Chondrocyte (in vitro differentiated cells): ENCODE data around the gene NIT1. TPM values are rescaled to one million over a fixed set of nuclear protein-coding genes. Genes with fewer than 3 reads are reported as not detected.

Source experiments
- DNase-seq: peaks from one replicate; pipeline ENCODE4 v3.0.0; 2021; ENCODE audit warnings: mixed read lengths, low spot score
- H3K27ac Mint-ChIP-seq: one replicate; pipeline ENCODE4 v1.8.0; 2021; ENCODE audit warnings: mild to moderate bottlenecking, moderate library complexity, mixed read lengths; ENCODE audit not compliant: unreplicated experiment
- H3K27me3 Mint-ChIP-seq: 2 replicates; pipeline ENCODE4 v1.8.0; 2021; ENCODE audit warnings: low read depth, mixed read lengths
- H3K36me3 Mint-ChIP-seq: 2 replicates; pipeline ENCODE4 v1.8.0; 2021; ENCODE audit warnings: low read depth, mixed read lengths
- H3K4me1 Mint-ChIP-seq: 2 replicates; pipeline ENCODE4 v1.8.0; 2021; ENCODE audit warnings: low read depth, mild to moderate bottlenecking, mixed read lengths
- H3K4me3 Mint-ChIP-seq: one replicate; pipeline ENCODE4 v1.8.0; 2021; ENCODE audit warnings: mild to moderate bottlenecking, moderate library complexity, mixed read lengths; ENCODE audit not compliant: unreplicated experiment
- H3K9me3 Mint-ChIP-seq: 2 replicates; pipeline ENCODE4 v1.8.0; 2021; ENCODE audit warnings: low read depth, mixed read lengths
- total RNA-seq: library from RNA; stranded (reverse); gene quantifications from 3 replicates; pipeline ENCODE4 v1.2.1, GENCODE V29; 2021
- TF ChIP-seq, protein P1 (sequence below): fragments of 200-600 bp; sonication (generic); IDR thresholded peaks from 2 replicates; pipeline ENCODE4 v1.5.0; 2021; ENCODE audit warnings: antibody characterized with exemption, mild to moderate bottlenecking, moderate library complexity

Gene NIT1
- total RNA-seq, 1 donor from 2014 or later, result 27.6 TPM

DNA sequence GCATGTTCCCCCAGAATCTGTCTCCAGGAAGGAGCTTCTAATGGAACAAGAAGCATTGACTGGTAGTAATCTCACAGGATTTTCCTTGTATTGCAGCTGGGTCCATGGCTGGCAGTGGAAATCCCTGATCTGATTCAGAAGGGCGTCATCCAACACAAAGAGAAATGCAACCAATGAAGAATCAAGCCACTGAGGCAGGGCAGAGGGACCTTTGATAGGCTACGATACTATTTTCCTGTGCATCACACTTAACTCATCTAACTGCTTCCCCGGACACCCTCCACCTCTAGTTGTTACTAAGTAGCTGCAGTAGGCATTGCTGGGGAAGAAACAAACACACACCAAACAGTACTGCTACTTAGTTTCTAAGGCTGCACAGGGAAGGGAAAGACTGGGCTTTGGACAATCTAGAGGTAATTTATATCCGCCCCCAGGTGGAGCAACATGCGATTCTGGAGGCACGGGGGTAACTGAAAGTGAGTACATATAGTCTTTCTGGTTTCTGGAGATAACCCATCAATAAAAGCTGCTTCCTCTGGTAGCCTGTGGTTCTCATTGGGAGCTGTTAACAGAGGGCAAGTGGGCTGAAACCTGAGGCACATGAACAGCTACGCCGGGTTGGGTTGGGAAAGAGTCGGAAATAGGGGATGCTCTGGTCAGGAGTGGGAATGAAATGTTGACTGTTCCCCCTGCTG, 40.6 kb downstream of the NIT1 start:
- Mint-ChIP-seq H3K9me3 (no peaks in the 10 kb centered on the region), H3K27ac (peak overlapping the region; percentile 86), H3K27me3 (no peaks in the 10 kb centered on the region), H3K4me3 (peak overlapping the region; percentile 79), H3K4me1 (peaks cover 44% of the 10 kb centered on the region), H3K36me3 (peaks cover 13% of the 10 kb centered on the region)
- no peak for DNase-seq
- TF ChIP-seq, protein P1, sequence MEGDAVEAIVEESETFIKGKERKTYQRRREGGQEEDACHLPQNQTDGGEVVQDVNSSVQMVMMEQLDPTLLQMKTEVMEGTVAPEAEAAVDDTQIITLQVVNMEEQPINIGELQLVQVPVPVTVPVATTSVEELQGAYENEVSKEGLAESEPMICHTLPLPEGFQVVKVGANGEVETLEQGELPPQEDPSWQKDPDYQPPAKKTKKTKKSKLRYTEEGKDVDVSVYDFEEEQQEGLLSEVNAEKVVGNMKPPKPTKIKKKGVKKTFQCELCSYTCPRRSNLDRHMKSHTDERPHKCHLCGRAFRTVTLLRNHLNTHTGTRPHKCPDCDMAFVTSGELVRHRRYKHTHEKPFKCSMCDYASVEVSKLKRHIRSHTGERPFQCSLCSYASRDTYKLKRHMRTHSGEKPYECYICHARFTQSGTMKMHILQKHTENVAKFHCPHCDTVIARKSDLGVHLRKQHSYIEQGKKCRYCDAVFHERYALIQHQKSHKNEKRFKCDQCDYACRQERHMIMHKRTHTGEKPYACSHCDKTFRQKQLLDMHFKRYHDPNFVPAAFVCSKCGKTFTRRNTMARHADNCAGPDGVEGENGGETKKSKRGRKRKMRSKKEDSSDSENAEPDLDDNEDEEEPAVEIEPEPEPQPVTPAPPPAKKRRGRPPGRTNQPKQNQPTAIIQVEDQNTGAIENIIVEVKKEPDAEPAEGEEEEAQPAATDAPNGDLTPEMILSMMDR, result no peak

GRCh38 chr1:161159087-161159912, 41.4 kb downstream of the NIT1 start, which contains the start of gene USP21:
TSS of gene USP21 (plus strand) at chr1:161159500. CDS start at chr1:161160641, 1,141 bp downstream.
- Mint-ChIP-seq H3K27ac (peak within 1 kb of the TSS; percentile 86), H3K4me3 (peak within 1 kb of the TSS; percentile 79), H3K9me3 (no peaks in the 10 kb centered on the region), H3K27me3 (no peaks in the 10 kb centered on the region), H3K4me1 (peaks cover 44% of the 10 kb centered on the region), H3K36me3 (peaks cover 14% of the 10 kb centered on the region)
- TF ChIP-seq, protein P1, result peak; percentile 60
- peak; percentile 98 for DNase-seq

GRCh38 chr1:161159913-161160243, 42.0 kb downstream of the NIT1 start:
- H3K36me3 Mint-ChIP-seq, result peaks cover 14% of the 10 kb centered on the region
- H3K4me1 Mint-ChIP-seq, result peaks cover 39% of the 10 kb centered on the region
- H3K27me3 Mint-ChIP-seq, result no peaks in the 10 kb centered on the region

DNA sequence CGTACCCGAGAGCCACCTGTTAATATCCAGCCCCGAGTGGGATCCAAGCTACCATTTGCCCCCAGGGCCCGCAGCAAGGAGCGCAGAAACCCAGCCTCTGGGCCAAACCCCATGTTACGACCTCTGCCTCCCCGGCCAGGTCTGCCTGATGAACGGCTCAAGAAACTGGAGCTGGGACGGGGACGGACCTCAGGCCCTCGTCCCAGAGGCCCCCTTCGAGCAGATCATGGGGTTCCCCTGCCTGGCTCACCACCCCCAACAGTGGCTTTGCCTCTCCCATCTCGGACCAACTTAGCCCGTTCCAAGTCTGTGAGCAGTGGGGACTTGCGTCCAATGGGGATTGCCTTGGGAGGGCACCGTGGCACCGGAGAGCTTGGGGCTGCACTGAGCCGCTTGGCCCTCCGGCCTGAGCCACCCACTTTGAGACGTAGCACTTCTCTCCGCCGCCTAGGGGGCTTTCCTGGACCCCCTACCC, 42.8 kb downstream of the NIT1 start:
- Mint-ChIP-seq H3K9me3 (no peaks in the 10 kb centered on the region), H3K4me1 (peaks cover 39% of the 10 kb centered on the region), H3K27ac (peak overlapping the region; percentile 41), H3K27me3 (no peaks in the 10 kb centered on the region), H3K4me3 (peak overlapping the region; percentile 79), H3K36me3 (peaks cover 13% of the 10 kb centered on the region)
- TF ChIP-seq, protein P1, result no peak
- DNase-seq, result no peak

More at GRCh38 chr1:161159913-161160243, 42.0 kb downstream of the NIT1 start:
- Mint-ChIP-seq H3K4me3 (peak overlapping the region; percentile 79), H3K9me3 (no peaks in the 10 kb centered on the region), H3K27ac (peak overlapping the region; percentile 86)
- no peak for DNase-seq
- TF ChIP-seq, protein P1, result no peak

DNA sequence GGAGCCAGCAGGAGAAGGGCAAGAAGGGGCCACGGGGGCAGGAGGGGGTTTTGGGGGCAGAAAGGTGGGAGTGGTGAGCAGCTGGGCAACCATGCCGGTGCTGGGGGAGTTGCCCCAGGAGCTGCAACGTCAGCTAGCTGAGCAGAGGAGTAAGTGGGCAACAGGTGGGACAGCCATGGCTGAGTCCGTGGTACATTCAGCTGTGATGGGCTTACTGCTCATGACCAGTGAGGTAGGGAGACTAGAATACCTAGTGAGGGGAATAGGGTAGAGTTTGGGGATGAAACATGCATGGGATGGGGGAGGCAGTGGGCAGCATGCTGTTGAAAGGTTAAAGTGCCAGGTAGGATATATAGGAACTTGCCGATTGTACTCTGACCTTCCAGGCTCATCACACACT, 43.7 kb downstream of the NIT1 start:
- no peak for DNase-seq
- H3K27ac Mint-ChIP-seq, result no peak overlapping the region
- H3K9me3 Mint-ChIP-seq, result no peaks in the 10 kb centered on the region
- peaks cover 46% of the 10 kb centered on the region for H3K4me1 Mint-ChIP-seq
- H3K27me3 Mint-ChIP-seq, result no peaks in the 10 kb centered on the region
- TF ChIP-seq, protein P1, result no peak
- H3K36me3 Mint-ChIP-seq, result peaks cover 13% of the 10 kb centered on the region
- H3K4me3 Mint-ChIP-seq, result no peak overlapping the region
